ENCODE measurements around the gene NT5C3B.
"Not testable (repeated sequence)": the region's sequence is repeated elsewhere in the genome, so short reads cannot be mapped to it uniquely, and the experiment has no call there.

Gene NT5C3B

GRCh38 chr17:41835800-41836549 lies at the start of gene NT5C3B:
Gene NT5C3B (minus strand): TSS chr17:41836232. CDS start chr17:41836193, 39 bp downstream.
- DNase-seq: peak; percentile 45

- DNase-seq: no peak
Measured at GRCh38 chr17:41885733-41886132, 49.7 kb upstream of the NT5C3B start.

GRCh38 chr17:41882756-41883155 lies 46.7 kb upstream of the NT5C3B start:
- no peak for DNase-seq

GRCh38 chr17:41880130-41880529 lies 44.1 kb upstream of the NT5C3B start:
- DNase-seq: no peak

- not testable (repeated sequence) for DNase-seq
Measured at GRCh38 chr17:41874293-41874670, 38.2 kb upstream of the NT5C3B start.

- DNase-seq: no peak
Measured at GRCh38 chr17:41873559-41874292, 37.7 kb upstream of the NT5C3B start.

GRCh38 chr17:41871789-41872188 lies 35.8 kb upstream of the NT5C3B start:
- no peak for DNase-seq

- DNase-seq: no peak
Measured at GRCh38 chr17:41870627-41871026, 34.6 kb upstream of the NT5C3B start.

- DNase-seq: no peak
Measured at GRCh38 chr17:41870097-41870496, 34.1 kb upstream of the NT5C3B start.

- no peak for DNase-seq
Measured at GRCh38 chr17:41869426-41869825, 33.4 kb upstream of the NT5C3B start.

- no peak for DNase-seq
Measured at GRCh38 chr17:41868568-41868967, 32.5 kb upstream of the NT5C3B start.

- DNase-seq: no peak
Measured at GRCh38 chr17:41865596-41865893, 29.5 kb upstream of the NT5C3B start.

- peak; percentile 88 for DNase-seq
Measured at GRCh38 chr17:41864836-41865595, 29.0 kb upstream of the NT5C3B start, which contains the start of gene KLHL11. Gene KLHL11 (minus strand): TSS chr17:41865423. CDS start chr17:41865370, 53 bp downstream.

- no peak for DNase-seq
Measured at GRCh38 chr17:41864498-41864835, 28.4 kb upstream of the NT5C3B start.

GRCh38 chr17:41863074-41863848 lies 27.2 kb upstream of the NT5C3B start:
- DNase-seq: no peak

- DNase-seq: no peak
Measured at GRCh38 chr17:41860254-41860931, 24.4 kb upstream of the NT5C3B start.

GRCh38 chr17:41851382-41851781 lies 15.3 kb upstream of the NT5C3B start:
- DNase-seq: not testable (repeated sequence)

- DNase-seq: no peak
Measured at GRCh38 chr17:41849251-41849990, 13.4 kb upstream of the NT5C3B start.

- peak; percentile 30 for DNase-seq
Measured at GRCh38 chr17:41848788-41849187, 12.8 kb upstream of the NT5C3B start.

- no peak for DNase-seq
Measured at GRCh38 chr17:41844971-41845370, 8.9 kb upstream of the NT5C3B start.

- DNase-seq: not testable (repeated sequence)
Measured at GRCh38 chr17:41840781-41841180, 4.7 kb upstream of the NT5C3B start.

- not testable (repeated sequence) for DNase-seq
Measured at GRCh38 chr17:41839448-41839847, 3.4 kb upstream of the NT5C3B start.
